ENCODE results near the gene NOL12. TPM values are rescaled to one million over a fixed set of nuclear protein-coding genes. Genes with fewer than 3 reads are reported as not detected.
A peak's percentile ranks its signal among the peaks of the same experiment; 100 is the strongest.

The NOL12 gene
- total and polyA plus RNA-seq, 4 experiments from 2014 or later: 38.8 to 52.0 (median 51.0) TPM

DNA sequence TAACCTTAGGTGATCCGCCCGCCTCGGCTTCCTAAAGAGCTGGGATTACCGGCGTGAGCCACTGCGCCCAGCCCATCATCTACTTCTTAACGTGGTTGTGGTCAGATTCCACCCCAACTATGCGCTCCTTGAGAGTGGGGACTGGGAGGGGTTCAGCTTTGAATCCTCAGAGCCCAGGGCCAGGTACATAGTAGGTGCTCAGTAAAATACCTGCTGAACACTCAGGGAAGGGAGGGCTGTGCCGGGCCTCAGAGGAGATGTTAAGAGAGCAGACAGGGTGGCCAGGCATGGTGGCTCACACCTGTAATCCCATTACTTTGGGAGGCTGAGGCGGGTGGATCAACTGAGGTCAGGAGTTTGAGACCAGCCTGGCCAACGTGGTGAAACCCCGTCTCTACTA lies 11.9 kb upstream of the NOL12 start:
- POLR2A ChIA-PET (ENCODE audit: partially characterized antibody): interaction anchor here (1.0 to 12.9 kb wide), 9 partner anchors 10 to 82 kb away, joined by 3 to 348 read pairs (median 57); partner anchors contain the start of genes GGA1, NOL12, PDXP and SH3BP1
- peak overlapping the region; percentile 15 for H3K27ac ChIP-seq (ENCODE audit: low read depth, low read length)
- Mint-ChIP-seq H3K4me1 (peaks cover 26 to 77% (median 42%) of the 10 kb centered on the region in 4 donors), H3K27me3 (no peaks in the 10 kb centered on the region), H3K27ac (peak overlapping the region; percentile 59 to 96 (median 72)), H3K4me3 (peak overlapping the region; percentile 53 to 99 (median 66)), H3K36me3 (peaks cover 0 to 8% of the 10 kb centered on the region in 2 donors), H3K9me3 (no peaks in the 10 kb centered on the region)
- H3K4me1 ChIP-seq (ENCODE audit: insufficient read depth, low read length): peaks cover 49% of the 10 kb centered on the region
- intact Hi-C loops (cut with micrococcal nuclease): no loop called here
- CTCF ChIA-PET (ENCODE audit: partially characterized antibody): interaction anchor here (5.3 to 22.7 kb wide), 3 partner anchors 8 to 36 kb away, joined by 33 to 558 read pairs (median 181); partner anchors contain the start of genes PDXP and SH3BP1
- H3K4me3 ChIP-seq (ENCODE audit: low read length in 2 of 2): no peak overlapping the region
- DNase-seq: no peak
- H3K27me3 ChIP-seq (ENCODE audit: insufficient read depth, low read length): no peaks in the 10 kb centered on the region
- no peaks in the 10 kb centered on the region for H3K36me3 ChIP-seq (ENCODE audit: insufficient read depth, low read length)
- no peaks in the 10 kb centered on the region for H3K9me3 ChIP-seq (ENCODE audit: control insufficient read depth in 1 of 2, low read length in 2 of 2)

DNA sequence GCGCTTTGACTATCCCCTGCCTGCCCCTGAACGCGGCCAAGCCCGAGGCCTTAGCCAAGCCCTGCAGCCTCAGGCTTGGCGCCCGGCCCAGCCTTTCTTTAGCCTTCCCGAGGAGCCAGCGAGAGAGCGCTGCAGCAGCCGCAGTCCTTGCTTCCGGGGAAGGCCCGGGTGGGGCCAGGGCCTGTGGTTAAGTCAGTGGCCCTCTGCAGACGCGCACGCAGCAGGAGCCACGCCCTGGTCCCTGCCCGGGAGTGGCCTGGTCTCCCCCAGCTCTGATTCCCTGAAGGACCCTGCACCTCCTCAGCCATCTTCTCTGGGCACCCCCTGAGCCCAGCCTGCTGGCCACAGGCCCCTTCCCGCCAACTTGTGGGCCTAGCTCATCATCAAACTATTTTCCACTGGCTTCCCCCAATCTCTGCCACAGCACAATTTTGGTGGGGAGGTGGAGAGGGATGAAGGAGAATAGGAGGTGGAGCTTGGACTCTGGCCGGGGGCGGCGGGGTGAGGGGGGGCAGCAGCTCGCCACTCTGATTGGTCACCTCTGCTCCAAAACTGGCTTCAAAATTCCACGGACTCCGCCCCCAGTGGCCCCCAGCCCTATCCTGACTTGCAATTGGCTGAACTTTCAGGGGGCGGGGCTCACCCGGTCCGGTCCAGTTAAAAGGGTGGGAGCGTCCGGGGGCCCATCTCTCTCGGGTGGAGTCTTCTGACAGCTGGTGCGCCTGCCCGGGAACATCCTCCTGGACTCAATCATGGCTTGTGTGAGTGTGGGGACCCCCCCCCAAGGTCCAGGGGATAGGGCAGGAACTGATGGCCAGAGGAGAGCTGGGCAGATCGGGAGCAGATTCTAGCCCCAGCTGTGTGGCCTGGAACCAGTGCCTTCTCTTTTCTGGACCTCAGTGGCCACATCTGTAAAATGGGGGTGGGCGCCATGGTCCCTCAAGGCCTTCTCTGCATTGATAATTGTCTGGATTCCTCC lies 10.9 kb upstream of the NOL12 start, which contains the start of gene LGALS1:
Gene LGALS1, plus strand, starts transcription at position 686 of the 979 bp plus-strand sequence. Its CDS starts 67 bp downstream, at position 753.
- ChIA-PET POLR2A (ENCODE audit: partially characterized antibody) (interaction anchor here (0.9 to 12.9 kb wide), 9 partner anchors 9 to 83 kb away, joined by 3 to 348 read pairs (median 57); partner anchors contain the start of genes GGA1, NOL12, PDXP and SH3BP1), CTCF (ENCODE audit: partially characterized antibody) (interaction anchor here (0.8 to 22.7 kb wide), 5 partner anchors 9 to 68 kb away, joined by 3 to 558 read pairs (median 8); partner anchors contain the start of genes PDXP and SH3BP1)
- intact Hi-C loops (cut with micrococcal nuclease): no loop called here
- no peaks in the 10 kb centered on the region for H3K9me3 ChIP-seq (ENCODE audit: control insufficient read depth in 1 of 2, low read length in 2 of 2)
- peaks cover 49% of the 10 kb centered on the region for H3K4me1 ChIP-seq (ENCODE audit: insufficient read depth, low read length)
- Mint-ChIP-seq H3K36me3 (peaks cover 0 to 10% of the 10 kb centered on the region in 2 donors), H3K9me3 (no peaks in the 10 kb centered on the region), H3K27me3 (no peaks in the 10 kb centered on the region), H3K27ac (peak within 1 kb of the TSS; percentile 96 to 100 (median 99)), H3K4me1 (peaks cover 26 to 79% (median 41%) of the 10 kb centered on the region in 4 donors), H3K4me3 (peak within 1 kb of the TSS; percentile 88 to 99 (median 94))
- peak within 1 kb of the TSS; percentile 62 to 95 for H3K4me3 ChIP-seq (ENCODE audit: low read length in 2 of 2)
- peak within 1 kb of the TSS; percentile 87 for H3K27ac ChIP-seq (ENCODE audit: low read depth, low read length)
- peak; percentile 61 to 79 (median 64) for DNase-seq
- no peaks in the 10 kb centered on the region for H3K27me3 ChIP-seq (ENCODE audit: insufficient read depth, low read length)
- no peaks in the 10 kb centered on the region for H3K36me3 ChIP-seq (ENCODE audit: insufficient read depth, low read length)

DNA sequence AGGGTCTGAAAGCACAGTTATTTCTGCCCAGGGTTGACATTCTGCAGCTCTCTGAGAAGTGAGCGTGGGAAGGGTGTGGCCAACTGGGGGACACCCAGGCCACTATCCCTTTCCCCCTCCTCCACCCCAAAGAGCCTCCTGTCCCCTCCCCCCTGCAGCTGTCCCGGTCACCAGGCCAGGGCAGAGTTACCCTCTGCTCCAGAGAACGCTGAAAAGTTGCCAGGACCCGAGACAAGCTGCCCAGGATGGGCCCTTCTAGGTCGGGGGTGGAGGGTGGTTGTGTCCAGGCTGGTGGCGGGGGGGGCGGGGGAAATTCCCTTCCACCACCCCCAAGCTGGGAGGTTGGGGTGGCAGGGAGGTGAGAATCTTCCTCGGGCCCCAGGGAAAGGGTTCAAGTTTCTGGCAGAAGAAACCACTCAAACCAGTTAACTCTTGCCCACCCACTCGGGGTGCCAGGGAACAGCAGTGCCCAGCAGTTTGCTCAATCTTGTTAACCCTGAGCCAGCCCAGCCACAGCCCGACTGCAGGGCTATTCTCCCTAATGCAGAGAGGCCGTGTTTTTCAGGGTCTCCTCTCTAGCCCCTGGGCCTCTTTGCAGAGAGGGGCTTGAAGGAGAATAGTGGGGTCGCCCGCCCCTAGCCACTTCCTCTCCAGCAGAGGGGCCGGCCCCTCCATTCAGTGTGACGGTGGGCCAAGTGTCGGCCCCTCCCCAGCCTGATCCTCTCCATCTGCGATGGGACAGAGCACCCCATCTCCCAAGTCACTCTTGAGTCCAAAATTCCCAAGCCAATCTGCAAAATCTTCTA lies 10.0 kb upstream of the NOL12 start:
- ChIA-PET CTCF (ENCODE audit: partially characterized antibody) (interaction anchor here (0.5 to 22.7 kb wide), 5 partner anchors 16 to 68 kb away, joined by 3 to 558 read pairs (median 136); partner anchors contain the start of genes GGA1, PDXP and SH3BP1), POLR2A (ENCODE audit: partially characterized antibody) (interaction anchor here (0.9 to 12.9 kb wide), 10 partner anchors 8 to 84 kb away, joined by 3 to 348 read pairs (median 52); partner anchors contain the start of genes GGA1, NOL12, PDXP and SH3BP1)
- peak overlapping the region; percentile 87 for H3K27ac ChIP-seq (ENCODE audit: low read depth, low read length)
- H3K4me1 ChIP-seq (ENCODE audit: insufficient read depth, low read length): peaks cover 49% of the 10 kb centered on the region
- H3K4me3 Mint-ChIP-seq: peak overlapping the region; percentile 88 to 99 (median 94)
- H3K36me3 Mint-ChIP-seq: peaks cover 0 to 10% of the 10 kb centered on the region in 2 donors
- peaks cover 26 to 77% (median 40%) of the 10 kb centered on the region in 4 donors for H3K4me1 Mint-ChIP-seq
- peak overlapping the region; percentile 62 to 95 for H3K4me3 ChIP-seq (ENCODE audit: low read length in 2 of 2)
- H3K9me3 ChIP-seq (ENCODE audit: control insufficient read depth in 1 of 2, low read length in 2 of 2): no peaks in the 10 kb centered on the region
- DNase-seq: no peak
- intact Hi-C loops (cut with micrococcal nuclease): no loop called here
- H3K27me3 Mint-ChIP-seq: no peaks in the 10 kb centered on the region
- H3K27me3 ChIP-seq (ENCODE audit: insufficient read depth, low read length): no peaks in the 10 kb centered on the region
- peak overlapping the region; percentile 96 to 100 (median 99) for H3K27ac Mint-ChIP-seq
- H3K9me3 Mint-ChIP-seq: no peaks in the 10 kb centered on the region
- H3K36me3 ChIP-seq (ENCODE audit: insufficient read depth, low read length): no peaks in the 10 kb centered on the region

DNA sequence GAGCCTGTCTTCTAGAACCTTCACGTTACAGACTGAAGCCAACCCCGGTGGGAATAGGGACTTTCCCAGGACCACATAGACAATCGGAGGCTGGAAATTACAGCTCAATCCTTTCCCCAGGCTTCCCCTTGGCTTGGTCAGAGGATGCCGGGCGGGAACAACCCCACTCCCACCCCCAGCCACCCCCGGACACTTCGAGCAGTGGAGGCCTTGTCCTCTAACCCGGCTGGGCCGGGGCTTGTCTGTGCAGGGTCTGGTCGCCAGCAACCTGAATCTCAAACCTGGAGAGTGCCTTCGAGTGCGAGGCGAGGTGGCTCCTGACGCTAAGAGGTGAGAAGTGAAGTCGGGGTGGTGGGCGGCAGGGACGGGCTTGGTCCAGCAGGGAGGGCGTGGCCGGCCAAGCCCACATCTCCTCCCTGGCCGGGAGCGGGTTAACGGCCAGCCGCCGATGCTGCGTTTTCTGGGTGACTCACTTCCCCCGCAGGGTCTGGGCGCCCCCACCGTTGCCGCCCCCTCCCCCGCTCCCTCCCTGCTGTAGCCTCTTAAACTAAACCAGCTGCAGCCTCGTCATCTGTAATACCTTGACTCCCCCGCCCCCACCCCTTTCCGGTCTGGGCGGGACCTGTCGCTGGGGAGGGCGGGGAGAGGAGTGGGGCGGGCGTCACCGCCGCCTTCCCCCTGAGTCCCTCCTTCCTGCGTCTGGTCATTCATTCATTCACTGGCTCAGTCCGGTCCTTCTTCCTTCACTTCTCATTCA lies 9.2 kb upstream of the NOL12 start:
- intact Hi-C loops (cut with micrococcal nuclease): loop anchor here (1.0 kb wide), 3 partner anchors 19 to 69 kb away; partner anchors contain the start of genes GGA1 and PDXP
- Histone ChIP-seq H3K9me3 (ENCODE audit: control insufficient read depth in 1 of 2, low read length in 2 of 2) (no peaks in the 10 kb centered on the region), H3K4me1 (ENCODE audit: insufficient read depth, low read length) (peaks cover 48% of the 10 kb centered on the region), H3K4me3 (ENCODE audit: low read length in 2 of 2) (peak overlapping the region; percentile 62 to 95), H3K36me3 (ENCODE audit: insufficient read depth, low read length) (no peaks in the 10 kb centered on the region), H3K27me3 (ENCODE audit: insufficient read depth, low read length) (no peaks in the 10 kb centered on the region), H3K27ac (ENCODE audit: low read depth, low read length) (peak overlapping the region; percentile 87)
- peaks cover 0 to 10% of the 10 kb centered on the region in 2 donors for H3K36me3 Mint-ChIP-seq
- peaks cover 29 to 80% (median 46%) of the 10 kb centered on the region in 4 donors for H3K4me1 Mint-ChIP-seq
- H3K4me3 Mint-ChIP-seq: peak overlapping the region; percentile 88 to 99 (median 94)
- POLR2A ChIA-PET (ENCODE audit: partially characterized antibody): interaction anchor here (1.2 to 12.9 kb wide), 9 partner anchors 7 to 85 kb away, joined by 3 to 348 read pairs (median 57); partner anchors contain the start of genes GGA1, NOL12, PDXP and SH3BP1
- no peaks in the 10 kb centered on the region for H3K27me3 Mint-ChIP-seq
- H3K9me3 Mint-ChIP-seq: no peaks in the 10 kb centered on the region
- DNase-seq: peak; percentile 92 to 97 (median 93)
- H3K27ac Mint-ChIP-seq: peak overlapping the region; percentile 96 to 100 (median 100)
- CTCF ChIA-PET (ENCODE audit: partially characterized antibody): interaction anchor here (10.9 to 22.7 kb wide), 3 partner anchors 17 to 69 kb away, joined by 136 to 558 read pairs (median 181); partner anchors contain the start of genes GGA1, PDXP and SH3BP1

DNA sequence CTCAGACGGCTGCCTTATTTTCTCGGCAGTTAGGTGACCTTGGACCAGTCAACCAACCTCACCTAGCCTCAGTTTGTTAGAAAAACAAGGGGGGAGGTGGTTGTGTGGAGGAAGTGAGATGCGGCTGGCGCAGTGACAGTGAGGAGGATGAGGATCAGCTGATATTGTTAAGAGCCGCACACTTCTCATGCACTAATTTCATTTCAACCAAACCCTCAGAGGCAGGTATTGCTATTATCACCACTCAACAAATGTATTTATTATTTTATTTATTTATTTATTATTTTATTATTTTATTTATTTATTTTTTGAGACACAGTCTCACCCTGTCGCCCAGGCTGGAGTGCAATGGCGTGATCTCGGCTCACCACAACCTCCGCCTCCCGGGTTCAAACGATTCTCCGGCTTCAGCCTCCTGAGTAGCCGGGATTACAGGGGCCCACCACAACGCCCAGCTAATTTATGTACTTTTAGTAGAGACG lies 8.6 kb upstream of the NOL12 start:
- Mint-ChIP-seq H3K4me3 (peak overlapping the region; percentile 88 to 99 (median 94)), H3K4me1 (peaks cover 24 to 74% (median 40%) of the 10 kb centered on the region in 4 donors), H3K27ac (peak overlapping the region; percentile 96 to 100 (median 100)), H3K27me3 (no peaks in the 10 kb centered on the region), H3K36me3 (peaks cover 0 to 10% of the 10 kb centered on the region in 2 donors), H3K9me3 (no peaks in the 10 kb centered on the region)
- intact Hi-C loops (cut with micrococcal nuclease): loop anchor here (1.0 kb wide), 3 partner anchors 19 to 69 kb away; partner anchors contain the start of genes GGA1 and PDXP
- peak overlapping the region; percentile 62 to 95 for H3K4me3 ChIP-seq (ENCODE audit: low read length in 2 of 2)
- H3K9me3 ChIP-seq (ENCODE audit: control insufficient read depth in 1 of 2, low read length in 2 of 2): no peaks in the 10 kb centered on the region
- H3K4me1 ChIP-seq (ENCODE audit: insufficient read depth, low read length): peaks cover 42% of the 10 kb centered on the region
- peak overlapping the region; percentile 87 for H3K27ac ChIP-seq (ENCODE audit: low read depth, low read length)
- no peaks in the 10 kb centered on the region for H3K27me3 ChIP-seq (ENCODE audit: insufficient read depth, low read length)
- H3K36me3 ChIP-seq (ENCODE audit: insufficient read depth, low read length): no peaks in the 10 kb centered on the region
- DNase-seq: peak in 1 of 5 donors; percentile 35
- POLR2A ChIA-PET (ENCODE audit: partially characterized antibody): interaction anchor here (1.2 to 12.9 kb wide), 9 partner anchors 7 to 85 kb away, joined by 3 to 348 read pairs (median 57); partner anchors contain the start of genes GGA1, NOL12, PDXP and SH3BP1
- CTCF ChIA-PET (ENCODE audit: partially characterized antibody): interaction anchor here (10.9 to 22.7 kb wide), 3 partner anchors 17 to 69 kb away, joined by 136 to 558 read pairs (median 181); partner anchors contain the start of genes GGA1, PDXP and SH3BP1
